ENCODE results near the gene CCNT2.
A peak's percentile ranks its signal among the peaks of the same experiment; 100 is the strongest.
"Not testable (repeated sequence)": the region's sequence is repeated elsewhere in the genome, so short reads cannot be mapped to it uniquely, and the experiment has no call there.

CCNT2 gene

GRCh38 chr2:134884435-134884834, 34.2 kb upstream of the CCNT2 start:
- no peak for TF ChIP-seq CTCF (IDR thresholded peaks at IDR 0.05; ENCODE audit: low read depth, low read length, missing control alignments)
- no peak for DNase-seq (ENCODE audit: extremely low read depth, low read depth)
- no peak overlapping the region for H3K4me3 ChIP-seq (replicated peaks; ENCODE audit: low read depth, low read length)

- TF ChIP-seq CTCF (IDR thresholded peaks at IDR 0.05; ENCODE audit: low read depth, low read length, missing control alignments) = no peak
These were observed 26.2 kb upstream of the CCNT2 start for GRCh38 chr2:134892282-134893035.

GRCh38 chr2:134897932-134898331, 20.7 kb upstream of the CCNT2 start:
- TF ChIP-seq CTCF (IDR thresholded peaks at IDR 0.05; ENCODE audit: low read depth, low read length, missing control alignments) = no peak
- DNase-seq (ENCODE audit: extremely low read depth, low read depth) = no peak

More at GRCh38 chr2:134892282-134893035, 26.2 kb upstream of the CCNT2 start:
- no peak for DNase-seq (ENCODE audit: extremely low read depth, low read depth)
- H3K4me3 ChIP-seq (replicated peaks; ENCODE audit: low read depth, low read length) = no peak overlapping the region

GRCh38 chr2:134899204-134899603, 19.4 kb upstream of the CCNT2 start:
- H3K4me3 ChIP-seq (replicated peaks; ENCODE audit: low read depth, low read length) = no peak overlapping the region
- no peak for TF ChIP-seq CTCF (IDR thresholded peaks at IDR 0.05; ENCODE audit: low read depth, low read length, missing control alignments)
- DNase-seq (ENCODE audit: extremely low read depth, low read depth) = no peak

More at GRCh38 chr2:134897932-134898331, 20.7 kb upstream of the CCNT2 start:
- H3K4me3 ChIP-seq (replicated peaks; ENCODE audit: low read depth, low read length) = no peak overlapping the region

GRCh38 chr2:134900151-134900550, 18.5 kb upstream of the CCNT2 start:
- peak; percentile 32 for DNase-seq (ENCODE audit: extremely low read depth, low read depth)
- no peak overlapping the region for H3K4me3 ChIP-seq (replicated peaks; ENCODE audit: low read depth, low read length)
- TF ChIP-seq CTCF (IDR thresholded peaks at IDR 0.05; ENCODE audit: low read depth, low read length, missing control alignments) = no peak

GRCh38 chr2:134903701-134904100, 14.9 kb upstream of the CCNT2 start:
- H3K4me3 ChIP-seq (replicated peaks; ENCODE audit: low read depth, low read length); DNase-seq (ENCODE audit: extremely low read depth, low read depth): not testable (repeated sequence)

GRCh38 chr2:134905168-134905567, 13.5 kb upstream of the CCNT2 start:
- no peak for TF ChIP-seq CTCF (IDR thresholded peaks at IDR 0.05; ENCODE audit: low read depth, low read length, missing control alignments)
- no peak for DNase-seq (ENCODE audit: extremely low read depth, low read depth)
- H3K4me3 ChIP-seq (replicated peaks; ENCODE audit: low read depth, low read length) = no peak overlapping the region

Measured in HFF-Myc (cell line).